ENCODE data around the gene LZTR1. TPM values are rescaled to one million over a fixed set of nuclear protein-coding genes. Genes with fewer than 3 reads are reported as not detected.

Gene LZTR1
- total RNA-seq, 1 experiment from 2014 or later = 41.0 TPM

- TF ChIP-seq EZH2phosphoT487 (IDR thresholded peaks at IDR 0.05; ENCODE audit: borderline replicate concordance, low read length) (no peak), CTCF (conservative IDR thresholded peaks at IDR 0.05; ENCODE audit: low read depth, low read length) (no peak), EZH2 (IDR thresholded peaks at IDR 0.05; ENCODE audit: low read length, unreplicated experiment) (no peak)
- Histone ChIP-seq H3K36me3 (ENCODE audit: low read depth, low read length) (peaks cover 39% of the 10 kb centered on the region; the same call in 1 of the 2 replicates), H2AFZ (ENCODE audit: low read length) (no peak overlapping the region), H3F3A (ENCODE audit: low read length, unreplicated experiment) (no peaks in the 10 kb centered on the region), H3K27me3 (ENCODE audit: low read length) (no peaks in the 10 kb centered on the region), H3K9ac (ENCODE audit: low read length) (no peak overlapping the region), H3K4me2 (ENCODE audit: low read length) (no peak overlapping the region), H3K9me2 (replicated peaks; ENCODE audit: low read length) (no peaks in the 10 kb centered on the region), H3K27ac (ENCODE audit: low read length) (no peak overlapping the region), H3K9me3 (ENCODE audit: low read length) (no peaks in the 10 kb centered on the region), H3K79me2 (ENCODE audit: low read length) (peaks cover 100% of the 10 kb centered on the region), H3K4me1 (ENCODE audit: insufficient read depth, low read length) (peaks cover 18% of the 10 kb centered on the region; the same call in 1 of the 2 replicates), H3K4me3 (ENCODE audit: low read length) (no peak overlapping the region), H4K20me1 (ENCODE audit: low read length) (peaks cover 34% of the 10 kb centered on the region)
- no TSS peak for BruUV-seq (replicated peaks)
- ChIA-PET CTCF (no interaction called here), POLR2A (ENCODE audit: unreplicated experiment) (no interaction called here)
- ATAC-seq (no peak), DNase-seq (no peak)
- intact Hi-C loops (cut with micrococcal nuclease) = no loop called here
Measured at GRCh38 chr22:20948989-20949388, 33.1 kb upstream of the LZTR1 start.

- Histone ChIP-seq H2AFZ (ENCODE audit: low read length) (no peak overlapping the region), H3K9me2 (replicated peaks; ENCODE audit: low read length) (no peaks in the 10 kb centered on the region), H3K27ac (ENCODE audit: low read length) (no peak overlapping the region), H3K4me3 (ENCODE audit: low read length) (no peak overlapping the region), H3K4me1 (ENCODE audit: insufficient read depth, low read length) (peaks cover 18% of the 10 kb centered on the region; the same call in 1 of the 2 replicates), H3K9me3 (ENCODE audit: low read length) (no peaks in the 10 kb centered on the region), H3F3A (ENCODE audit: low read length, unreplicated experiment) (no peaks in the 10 kb centered on the region), H4K20me1 (ENCODE audit: low read length) (peaks cover 34% of the 10 kb centered on the region), H3K9ac (ENCODE audit: low read length) (no peak overlapping the region), H3K79me2 (ENCODE audit: low read length) (peaks cover 97% of the 10 kb centered on the region), H3K36me3 (ENCODE audit: low read depth, low read length) (peaks cover 39% of the 10 kb centered on the region; the same call in 1 of the 2 replicates), H3K27me3 (ENCODE audit: low read length) (no peaks in the 10 kb centered on the region), H3K4me2 (ENCODE audit: low read length) (no peak overlapping the region)
- ChIA-PET CTCF (no interaction called here), POLR2A (ENCODE audit: unreplicated experiment) (no interaction called here)
- ATAC-seq (no peak), DNase-seq (no peak)
- no TSS peak for BruUV-seq (replicated peaks)
- intact Hi-C loops (cut with micrococcal nuclease) = loop anchor here (5.0 kb wide), 1 partner anchor 62 kb away; no protein-coding TSS in a partner anchor
- TF ChIP-seq EZH2phosphoT487 (IDR thresholded peaks at IDR 0.05; ENCODE audit: borderline replicate concordance, low read length) (no peak), CTCF (conservative IDR thresholded peaks at IDR 0.05; ENCODE audit: low read depth, low read length) (no peak), EZH2 (IDR thresholded peaks at IDR 0.05; ENCODE audit: low read length, unreplicated experiment) (no peak)
Measured at GRCh38 chr22:20949698-20950183, 32.4 kb upstream of the LZTR1 start.

GRCh38 chr22:20951151-20951931 lies 30.8 kb upstream of the LZTR1 start:
- CTCF ChIA-PET = no interaction called here
- Histone ChIP-seq H4K20me1 (ENCODE audit: low read length) (peaks cover 23% of the 10 kb centered on the region), H3K36me3 (ENCODE audit: low read depth, low read length) (peaks cover 39% of the 10 kb centered on the region; the same call in 1 of the 2 replicates), H3K9ac (ENCODE audit: low read length) (no peak overlapping the region), H3K27ac (ENCODE audit: low read length) (no peak overlapping the region), H3K4me3 (ENCODE audit: low read length) (no peak overlapping the region), H3K9me3 (ENCODE audit: low read length) (no peaks in the 10 kb centered on the region), H3K79me2 (ENCODE audit: low read length) (peaks cover 81% of the 10 kb centered on the region), H2AFZ (ENCODE audit: low read length) (no peak overlapping the region), H3K27me3 (ENCODE audit: low read length) (no peaks in the 10 kb centered on the region), H3K4me2 (ENCODE audit: low read length) (no peak overlapping the region), H3K9me2 (replicated peaks; ENCODE audit: low read length) (no peaks in the 10 kb centered on the region), H3K4me1 (ENCODE audit: insufficient read depth, low read length) (peaks cover 13% of the 10 kb centered on the region), H3F3A (ENCODE audit: low read length, unreplicated experiment) (peaks cover 4% of the 10 kb centered on the region)
- POLR2A ChIA-PET (ENCODE audit: unreplicated experiment) = no interaction called here
- no TSS peak for BruUV-seq (replicated peaks)
- no peak for DNase-seq
- no peak for ATAC-seq
- intact Hi-C loops (cut with micrococcal nuclease) = loop anchor here (5.0 kb wide), 1 partner anchor 64 kb away; no protein-coding TSS in a partner anchor
- TF ChIP-seq EZH2phosphoT487 (IDR thresholded peaks at IDR 0.05; ENCODE audit: borderline replicate concordance, low read length) = no peak
- no peak for TF ChIP-seq EZH2 (IDR thresholded peaks at IDR 0.05; ENCODE audit: low read length, unreplicated experiment)
- no peak for TF ChIP-seq CTCF (conservative IDR thresholded peaks at IDR 0.05; ENCODE audit: low read depth, low read length)

Data from PC-3 (cell line).